ENCODE data around the gene EXOC4.

Gene EXOC4

GRCh38 chr7:133365917-133366316 lies 113.0 kb downstream of the EXOC4 start:
- DNase-seq (ENCODE audit: low spot score), result no peak

- DNase-seq (ENCODE audit: low spot score), result no peak
Measured at GRCh38 chr7:133367561-133367960, 114.7 kb downstream of the EXOC4 start.

- DNase-seq (ENCODE audit: low spot score), result no peak
Measured at GRCh38 chr7:133369130-133369529, 116.3 kb downstream of the EXOC4 start.

GRCh38 chr7:133371616-133372015 lies 118.7 kb downstream of the EXOC4 start:
- DNase-seq (ENCODE audit: low spot score), result no peak

- DNase-seq (ENCODE audit: low spot score), result no peak
Measured at GRCh38 chr7:133372337-133372736, 119.5 kb downstream of the EXOC4 start.

- no peak for DNase-seq (ENCODE audit: low spot score)
Measured at GRCh38 chr7:133376514-133376913, 123.6 kb downstream of the EXOC4 start.

- no peak for DNase-seq (ENCODE audit: low spot score)
Measured at GRCh38 chr7:133381965-133382364, 129.1 kb downstream of the EXOC4 start.

- DNase-seq (ENCODE audit: low spot score), result no peak
Measured at GRCh38 chr7:133382775-133383559, 130.1 kb downstream of the EXOC4 start.

- no peak for DNase-seq (ENCODE audit: low spot score)
Measured at GRCh38 chr7:133386205-133386604, 133.3 kb downstream of the EXOC4 start.

- no peak for DNase-seq (ENCODE audit: low spot score)
Measured at GRCh38 chr7:133389727-133390126, 136.8 kb downstream of the EXOC4 start.

- no peak for DNase-seq (ENCODE audit: low spot score)
Measured at GRCh38 chr7:133391206-133391605, 138.3 kb downstream of the EXOC4 start.

- DNase-seq (ENCODE audit: low spot score), result no peak
Measured at GRCh38 chr7:133394369-133394768, 141.5 kb downstream of the EXOC4 start.

GRCh38 chr7:133395551-133395950 lies 142.7 kb downstream of the EXOC4 start:
- no peak for DNase-seq (ENCODE audit: low spot score)

- DNase-seq (ENCODE audit: low spot score), result no peak
Measured at GRCh38 chr7:133398506-133398905, 145.6 kb downstream of the EXOC4 start.

GRCh38 chr7:133401225-133401624 lies 148.3 kb downstream of the EXOC4 start:
- DNase-seq (ENCODE audit: low spot score), result no peak

- no peak for DNase-seq (ENCODE audit: low spot score)
Measured at GRCh38 chr7:133408212-133408611, 155.3 kb downstream of the EXOC4 start.

- DNase-seq (ENCODE audit: low spot score), result no peak
Measured at GRCh38 chr7:133409421-133409820, 156.5 kb downstream of the EXOC4 start.

- no peak for DNase-seq (ENCODE audit: low spot score)
Measured at GRCh38 chr7:133409966-133410365, 157.1 kb downstream of the EXOC4 start.

- no peak for DNase-seq (ENCODE audit: low spot score)
Measured at GRCh38 chr7:133411395-133411794, 158.5 kb downstream of the EXOC4 start.

- DNase-seq (ENCODE audit: low spot score), result no peak
Measured at GRCh38 chr7:133412942-133413341, 160.1 kb downstream of the EXOC4 start.

- DNase-seq (ENCODE audit: low spot score), result no peak
Measured at GRCh38 chr7:133419041-133419440, 166.2 kb downstream of the EXOC4 start.

GRCh38 chr7:133423618-133424017 lies 170.7 kb downstream of the EXOC4 start:
- DNase-seq (ENCODE audit: low spot score), result no peak

GRCh38 chr7:133428326-133428725 lies 175.4 kb downstream of the EXOC4 start:
- no peak for DNase-seq (ENCODE audit: low spot score)

- no peak for DNase-seq (ENCODE audit: low spot score)
Measured at GRCh38 chr7:133428876-133429275, 176.0 kb downstream of the EXOC4 start.
